ENCODE results near the gene DYNLT5. TPM values are rescaled to one million over a fixed set of nuclear protein-coding genes. Genes with fewer than 3 reads are reported as not detected.

Gene DYNLT5
- total and polyA plus RNA-seq, 4 donors = 0.55 to 3.1 (median 1.5) TPM

- no peak for DNase-seq (ENCODE audit: low spot score)
- no peak for TF ChIP-seq ATF3 (IDR thresholded peaks at IDR 0.05)
- no peak for TF ChIP-seq SP1 (IDR thresholded peaks at IDR 0.05)
- TF ChIP-seq TAF1 (conservative IDR thresholded peaks at IDR 0.05) = no peak
- no peak for TF ChIP-seq GABPA (IDR thresholded peaks at IDR 0.05 in 1 of 2, conservative IDR thresholded peaks at IDR 0.05 in 1 of 2)
- no peak for TF ChIP-seq HNF4A (conservative IDR thresholded peaks at IDR 0.05)
- TF ChIP-seq FOXA1 (IDR thresholded peaks at IDR 0.05) = no peak
- TF ChIP-seq YY1 (IDR thresholded peaks at IDR 0.05) = no peak
- TF ChIP-seq RAD21 (IDR thresholded peaks at IDR 0.05) = no peak
- no peak for TF ChIP-seq NR2F2 (IDR thresholded peaks at IDR 0.05)
- no peak overlapping the region for H3K4me3 ChIP-seq (ENCODE audit: low read depth in 1 of 3, low read length in 3 of 3)
- 89% methylated on average over 2 of the region's 2 CpGs for WGBS
- no peak overlapping the region for H3K27ac ChIP-seq (ENCODE audit: low read depth in 1 of 2, low read length in 2 of 2)
- H3K36me3 ChIP-seq (ENCODE audit: control insufficient read depth in 4 of 4, insufficient read depth in 3 of 4, low read depth in 1 of 4, low read length in 3 of 4) = no peaks in the 10 kb centered on the region
- no peaks in the 10 kb centered on the region for H3K27me3 ChIP-seq (ENCODE audit: control insufficient read depth in 4 of 4, insufficient read depth in 4 of 4, low read length in 3 of 4)
- H3K9ac ChIP-seq (ENCODE audit: low read depth in 1 of 2, low read length in 2 of 2) = no peak overlapping the region
- H3K9me3 ChIP-seq (ENCODE audit: control insufficient read depth in 4 of 4, low read length in 3 of 4) = no peaks in the 10 kb centered on the region
- H3K4me1 ChIP-seq (ENCODE audit: control insufficient read depth in 4 of 4, insufficient read depth in 4 of 4, low read length in 3 of 4) = peaks cover 0 to 14% (median 1%) of the 10 kb centered on the region in 4 donors
These were observed 21.8 kb upstream of the DYNLT5 start for GRCh38 chr1:66730462-66730861.

GRCh38 chr1:66731170-66731865, 20.9 kb upstream of the DYNLT5 start:
- Histone ChIP-seq H3K36me3 (ENCODE audit: control insufficient read depth in 4 of 4, insufficient read depth in 3 of 4, low read depth in 1 of 4, low read length in 3 of 4) (no peaks in the 10 kb centered on the region), H3K27me3 (ENCODE audit: control insufficient read depth in 4 of 4, insufficient read depth in 4 of 4, low read length in 3 of 4) (no peaks in the 10 kb centered on the region), H3K9me3 (ENCODE audit: control insufficient read depth in 4 of 4, low read length in 3 of 4) (no peaks in the 10 kb centered on the region), H3K4me3 (ENCODE audit: low read depth in 1 of 3, low read length in 3 of 3) (no peak overlapping the region), H3K4me1 (ENCODE audit: control insufficient read depth in 4 of 4, insufficient read depth in 4 of 4, low read length in 3 of 4) (peaks cover 0 to 7% (median 1%) of the 10 kb centered on the region in 4 donors), H3K9ac (ENCODE audit: low read depth in 1 of 2, low read length in 2 of 2) (no peak overlapping the region), H3K27ac (ENCODE audit: low read depth in 1 of 2, low read length in 2 of 2) (no peak overlapping the region)
- DNase-seq (ENCODE audit: low spot score) = no peak
- WGBS = 89% methylated on average over 4 of the region's 4 CpGs
- TF ChIP-seq HNF4A (conservative IDR thresholded peaks at IDR 0.05) = no peak
- no peak for TF ChIP-seq TAF1 (conservative IDR thresholded peaks at IDR 0.05)
- TF ChIP-seq YY1 (IDR thresholded peaks at IDR 0.05) = no peak
- no peak for TF ChIP-seq ATF3 (IDR thresholded peaks at IDR 0.05)
- TF ChIP-seq FOXA2 (IDR thresholded peaks at IDR 0.05) = no peak
- TF ChIP-seq HNF4G (IDR thresholded peaks at IDR 0.05) = no peak
- TF ChIP-seq EGR1 (IDR thresholded peaks at IDR 0.05; ENCODE audit: low read depth in 2 of 2) = no peak
- no peak for TF ChIP-seq NR2F2 (IDR thresholded peaks at IDR 0.05)
- no peak for TF ChIP-seq FOXA1 (IDR thresholded peaks at IDR 0.05)
- no peak for TF ChIP-seq REST (IDR thresholded peaks at IDR 0.05)
- no peak for TF ChIP-seq JUND (IDR thresholded peaks at IDR 0.05)
- TF ChIP-seq GABPA (IDR thresholded peaks at IDR 0.05 in 1 of 2, conservative IDR thresholded peaks at IDR 0.05 in 1 of 2) = no peak
- no peak for TF ChIP-seq RXRA (IDR thresholded peaks at IDR 0.05)
- no peak for TF ChIP-seq SP1 (IDR thresholded peaks at IDR 0.05)
- no peak for TF ChIP-seq MAX (IDR thresholded peaks at IDR 0.05)
- no peak for TF ChIP-seq ZBTB33 (IDR thresholded peaks at IDR 0.05)
- no peak for TF ChIP-seq RAD21 (IDR thresholded peaks at IDR 0.05)
- TF ChIP-seq CTCF (IDR thresholded peaks at IDR 0.05; ENCODE audit: low read depth, low read length, missing input control) = no peak

Data from liver (tissue), 9 donors.